Astrocyte of the spinal cord (primary cell): ENCODE data around the gene KRTAP5-4.

ENCODE experiments used
- DNase-seq: peaks from one replicate; pipeline ENCODE4 v3.0.0; 2011; ENCODE audit warnings: low read depth, low spot score
- H3K4me3 ChIP-seq: 2 replicates; pipeline ENCODE4 v1.5.1; 2011; ENCODE audit warnings: low read depth, mild to moderate bottlenecking, low read length, moderate library complexity
- CTCF ChIP-seq: IDR thresholded peaks from 2 replicates; pipeline ENCODE4 v1.5.1; 2012; ENCODE audit warnings: low read depth, mild to moderate bottlenecking, low read length, inconsistent platforms
- in situ Hi-C: cut with HindIII; loops from 2 replicates; pipeline ENCODE4 v1.10.0; 2017; ENCODE audit warnings: low sequenced_read_pairs

Gene KRTAP5-4

DNA sequence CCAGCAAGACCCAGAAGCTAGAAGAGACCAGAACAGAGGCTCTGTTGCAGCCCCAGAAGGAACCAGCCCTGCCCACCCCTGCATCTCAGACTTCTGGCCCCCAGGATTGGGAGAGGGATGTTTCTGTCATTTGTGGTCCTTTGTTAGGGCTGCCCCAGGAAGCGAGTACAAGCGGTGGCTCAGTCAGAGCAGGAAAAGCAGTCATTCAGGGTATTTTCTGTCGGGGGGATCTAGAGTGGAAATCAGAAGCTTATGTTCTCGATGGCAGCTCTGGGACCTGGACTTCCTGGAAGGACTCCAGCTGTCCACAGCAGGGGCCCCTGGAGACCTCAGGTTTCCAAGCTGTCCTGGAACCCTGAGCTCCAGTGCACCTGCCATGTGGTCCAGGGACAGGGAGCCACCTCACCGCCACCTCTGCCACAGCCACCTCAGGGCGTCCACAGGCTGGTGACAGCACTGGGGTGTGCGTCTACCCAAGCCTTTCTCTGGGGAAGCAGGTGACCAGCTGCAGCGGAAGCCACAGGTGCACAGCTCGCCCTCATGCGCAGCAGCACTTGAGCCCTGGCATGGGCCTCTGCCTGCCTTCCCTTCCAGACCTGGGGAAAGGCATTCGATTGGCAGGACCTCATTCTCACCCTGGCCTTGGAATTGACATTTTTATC, 10.2 kb upstream of the KRTAP5-4 start:
- TF ChIP-seq CTCF = no peak
- in situ Hi-C loops = no loop called here
- no peak for DNase-seq
- no peak overlapping the region for H3K4me3 ChIP-seq

DNA sequence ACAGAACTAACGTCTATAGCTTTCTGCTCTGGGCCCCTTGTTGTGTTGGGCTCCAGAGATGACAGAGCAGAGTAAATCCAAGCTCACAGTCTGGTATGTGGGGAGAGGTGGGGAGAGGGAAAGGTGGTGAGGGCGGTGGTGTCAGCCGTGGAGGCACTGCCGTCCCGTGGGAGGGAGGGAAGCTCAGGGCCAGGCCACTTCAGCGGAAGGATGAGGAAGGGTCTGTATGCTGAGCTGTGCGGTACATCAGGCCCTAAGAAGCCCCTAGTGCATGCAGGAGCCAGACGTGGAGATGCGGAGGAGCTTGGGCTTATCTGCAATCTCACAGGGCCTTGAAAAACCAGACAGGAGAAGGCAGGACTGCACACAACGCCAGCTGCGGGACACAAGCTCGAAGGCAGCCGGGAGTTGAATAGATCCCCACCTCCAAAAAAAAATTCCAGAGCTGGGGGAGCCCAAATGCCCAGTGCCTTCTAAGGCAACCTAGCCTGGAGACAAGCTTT, 9.2 kb upstream of the KRTAP5-4 start:
- TF ChIP-seq CTCF = no peak
- in situ Hi-C loops = no loop called here
- H3K4me3 ChIP-seq = no peak overlapping the region
- DNase-seq = no peak

- no peak for DNase-seq
- no peak overlapping the region for H3K4me3 ChIP-seq
- TF ChIP-seq CTCF = no peak
- in situ Hi-C loops = no loop called here
These were observed 8.3 kb upstream of the KRTAP5-4 start for GRCh38 chr11:1630271-1630670.

DNA sequence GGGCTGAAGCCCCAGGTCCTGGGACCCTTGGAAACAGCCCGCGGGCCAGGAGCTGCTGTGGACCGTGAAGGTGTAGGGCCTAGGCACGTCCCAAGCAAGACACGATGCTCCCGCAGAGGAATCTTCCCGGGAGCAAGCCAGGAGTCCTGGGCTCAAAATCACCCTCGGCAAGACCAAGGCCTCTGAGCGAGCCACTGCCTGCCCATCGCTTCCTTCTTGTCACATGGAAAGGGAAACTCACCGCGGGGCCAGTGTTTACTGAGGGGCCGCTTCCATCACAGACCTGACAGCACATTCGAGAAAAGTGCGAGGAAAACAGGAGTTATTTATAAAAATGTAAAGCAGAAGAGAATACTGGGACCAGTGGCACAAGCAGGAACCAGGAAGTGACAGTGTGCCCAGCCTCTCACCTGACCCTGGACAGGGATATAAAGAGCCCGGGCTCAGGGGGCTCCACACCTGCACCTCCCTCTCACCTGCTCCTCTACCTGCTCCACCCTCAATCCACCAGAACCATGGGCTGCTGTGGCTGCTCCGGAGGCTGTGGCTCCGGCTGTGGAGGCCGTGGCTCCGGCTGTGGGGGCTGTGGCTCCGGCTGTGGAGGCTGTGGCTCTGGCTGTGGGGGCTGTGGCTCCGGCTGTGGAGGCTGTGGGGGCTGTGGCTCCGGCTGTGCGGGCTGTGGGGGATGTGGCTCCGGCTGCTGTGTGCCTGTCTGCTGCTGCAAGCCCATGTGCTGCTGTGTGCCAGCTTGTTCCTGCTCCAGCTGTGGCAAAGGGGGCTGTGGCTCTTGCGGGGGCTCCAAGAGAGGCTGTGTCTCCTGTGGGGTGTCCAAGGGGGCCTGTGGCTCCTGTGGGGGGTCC, 7.6 kb upstream of the KRTAP5-4 start, which contains the start of gene KRTAP5-5:
Gene KRTAP5-5, plus strand, starts transcription at position 450 of the 860 bp plus-strand sequence. Its CDS starts 66 bp downstream, at position 516.
- TF ChIP-seq CTCF = no peak
- H3K4me3 ChIP-seq = no peak within 1 kb of the TSS
- no peak for DNase-seq
- in situ Hi-C loops = no loop called here

GRCh38 chr11:1628506-1629325, 6.8 kb upstream of the KRTAP5-4 start:
- in situ Hi-C loops = no loop called here
- peak; percentile 15 for DNase-seq
- TF ChIP-seq CTCF = peak; percentile 96
- no peak overlapping the region for H3K4me3 ChIP-seq

GRCh38 chr11:1625541-1625940, 3.6 kb upstream of the KRTAP5-4 start:
- in situ Hi-C loops = no loop called here
- H3K4me3 ChIP-seq = no peak overlapping the region
- no peak for TF ChIP-seq CTCF
- no peak for DNase-seq
